ENCODE data around the gene ADCY9. TPM values are rescaled to one million over a fixed set of nuclear protein-coding genes. Genes with fewer than 3 reads are reported as not detected.

The ADCY9 gene
- total RNA-seq, 1 experiment from 2014 or later, result 10.5 TPM

DNA sequence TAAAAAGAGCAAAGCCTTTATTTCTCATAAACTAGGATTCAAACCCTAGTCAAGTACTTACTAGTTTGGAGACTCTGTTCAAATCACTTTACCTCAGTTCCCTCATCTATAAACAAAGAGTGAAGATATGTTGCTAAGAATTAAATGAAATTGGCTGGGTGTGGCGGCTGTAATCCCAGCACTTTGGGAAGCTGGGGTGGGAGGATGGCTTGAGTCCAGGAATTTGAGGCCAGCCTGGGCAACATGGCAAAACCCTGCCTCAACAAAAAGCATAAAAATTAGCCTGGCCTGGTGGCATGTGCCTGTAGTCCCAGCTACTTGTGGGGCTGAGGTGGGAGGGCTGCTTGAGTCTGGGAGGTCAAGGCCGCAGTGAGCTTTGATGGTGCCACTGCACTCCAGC is 121.2 kb downstream of the ADCY9 start:
- CTCF ChIA-PET, result no interaction called here
- Histone ChIP-seq H3K27ac (no peak overlapping the region), H3K79me2 (ENCODE audit: low read depth) (no peaks in the 10 kb centered on the region), H3F3A (ENCODE audit: insufficient read depth, low read depth) (no peaks in the 10 kb centered on the region), H3K4me1 (replicated peaks; ENCODE audit: insufficient read depth) (no peaks in the 10 kb centered on the region), H3K4me2 (no peak overlapping the region), H3K9me3 (ENCODE audit: insufficient read depth, low read depth) (no peaks in the 10 kb centered on the region), H4K20me1 (ENCODE audit: insufficient read depth) (no peaks in the 10 kb centered on the region), H3K9me2 (ENCODE audit: insufficient read depth) (no peaks in the 10 kb centered on the region), H3K27me3 (ENCODE audit: insufficient read depth, low read depth) (no peaks in the 10 kb centered on the region), H3K36me3 (ENCODE audit: low read depth) (no peaks in the 10 kb centered on the region), H3K4me3 (no peak overlapping the region), H2AFZ (no peak overlapping the region)
- BruUV-seq (replicated peaks), result no TSS peak
- no peak for TF ChIP-seq EZH2 (IDR thresholded peaks at IDR 0.05; ENCODE audit: low read depth)
- TF ChIP-seq, protein P1, sequence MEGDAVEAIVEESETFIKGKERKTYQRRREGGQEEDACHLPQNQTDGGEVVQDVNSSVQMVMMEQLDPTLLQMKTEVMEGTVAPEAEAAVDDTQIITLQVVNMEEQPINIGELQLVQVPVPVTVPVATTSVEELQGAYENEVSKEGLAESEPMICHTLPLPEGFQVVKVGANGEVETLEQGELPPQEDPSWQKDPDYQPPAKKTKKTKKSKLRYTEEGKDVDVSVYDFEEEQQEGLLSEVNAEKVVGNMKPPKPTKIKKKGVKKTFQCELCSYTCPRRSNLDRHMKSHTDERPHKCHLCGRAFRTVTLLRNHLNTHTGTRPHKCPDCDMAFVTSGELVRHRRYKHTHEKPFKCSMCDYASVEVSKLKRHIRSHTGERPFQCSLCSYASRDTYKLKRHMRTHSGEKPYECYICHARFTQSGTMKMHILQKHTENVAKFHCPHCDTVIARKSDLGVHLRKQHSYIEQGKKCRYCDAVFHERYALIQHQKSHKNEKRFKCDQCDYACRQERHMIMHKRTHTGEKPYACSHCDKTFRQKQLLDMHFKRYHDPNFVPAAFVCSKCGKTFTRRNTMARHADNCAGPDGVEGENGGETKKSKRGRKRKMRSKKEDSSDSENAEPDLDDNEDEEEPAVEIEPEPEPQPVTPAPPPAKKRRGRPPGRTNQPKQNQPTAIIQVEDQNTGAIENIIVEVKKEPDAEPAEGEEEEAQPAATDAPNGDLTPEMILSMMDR (conservative IDR thresholded peaks at IDR 0.05), result no peak
- POLR2A ChIA-PET (ENCODE audit: unreplicated experiment), result no interaction called here
- DNase-seq, result no peak
- intact Hi-C loops (cut with micrococcal nuclease; ENCODE audit: unreplicated experiment), result no loop called here

DNA sequence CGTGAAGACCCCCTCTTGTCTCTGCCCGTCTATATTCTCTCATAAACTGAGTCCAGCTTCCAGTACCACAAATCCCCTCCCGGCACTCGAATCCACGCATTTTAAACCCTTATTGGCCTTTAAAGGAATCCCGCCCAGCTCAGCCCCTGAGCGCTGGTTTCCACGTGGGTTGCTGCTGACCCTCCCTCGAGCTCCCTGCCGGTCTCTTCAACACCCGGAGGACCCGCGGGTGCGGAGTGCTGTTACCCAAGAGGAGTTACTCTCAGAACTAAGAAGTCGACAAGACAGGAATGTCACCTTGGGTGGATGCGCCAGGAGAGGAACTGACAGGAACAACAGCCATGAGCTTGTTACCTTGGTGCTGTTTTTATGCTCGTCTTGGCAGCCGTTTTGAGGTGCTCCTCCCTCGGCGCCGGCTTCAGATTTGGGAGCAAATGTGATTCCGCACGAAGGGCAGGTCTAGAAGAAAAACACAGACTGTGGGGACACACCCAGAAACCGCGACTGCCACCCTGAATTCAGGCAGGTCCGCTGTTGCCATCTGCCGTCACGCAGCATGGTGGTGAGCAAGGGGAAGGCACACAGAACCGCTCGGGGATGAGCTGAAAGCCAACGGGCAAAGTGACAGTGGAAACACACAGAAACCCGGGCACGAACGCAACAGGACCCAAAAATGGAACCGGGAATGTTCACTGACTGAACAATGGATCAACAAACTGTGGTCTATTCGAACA is 123.0 kb downstream of the ADCY9 start:
- TF ChIP-seq, protein P1 (conservative IDR thresholded peaks at IDR 0.05), result no peak
- no peak for TF ChIP-seq EZH2 (IDR thresholded peaks at IDR 0.05; ENCODE audit: low read depth)
- no peaks in the 10 kb centered on the region for H3K27me3 ChIP-seq (ENCODE audit: insufficient read depth, low read depth)
- no peaks in the 10 kb centered on the region for H3F3A ChIP-seq (ENCODE audit: insufficient read depth, low read depth)
- no peaks in the 10 kb centered on the region for H3K9me2 ChIP-seq (ENCODE audit: insufficient read depth)
- H4K20me1 ChIP-seq (ENCODE audit: insufficient read depth), result no peaks in the 10 kb centered on the region
- intact Hi-C loops (cut with micrococcal nuclease; ENCODE audit: unreplicated experiment), result no loop called here
- H2AFZ ChIP-seq, result no peak overlapping the region
- H3K9me3 ChIP-seq (ENCODE audit: insufficient read depth, low read depth), result no peaks in the 10 kb centered on the region
- no peak overlapping the region for H3K27ac ChIP-seq
- H3K79me2 ChIP-seq (ENCODE audit: low read depth), result no peaks in the 10 kb centered on the region
- no peaks in the 10 kb centered on the region for H3K36me3 ChIP-seq (ENCODE audit: low read depth)
- DNase-seq, result no peak
- no TSS peak for BruUV-seq (replicated peaks)
- no peak overlapping the region for H3K4me3 ChIP-seq
- ChIA-PET CTCF (no interaction called here), POLR2A (ENCODE audit: unreplicated experiment) (no interaction called here)
- no peaks in the 10 kb centered on the region for H3K4me1 ChIP-seq (replicated peaks; ENCODE audit: insufficient read depth)
- H3K4me2 ChIP-seq, result no peak overlapping the region

DNA sequence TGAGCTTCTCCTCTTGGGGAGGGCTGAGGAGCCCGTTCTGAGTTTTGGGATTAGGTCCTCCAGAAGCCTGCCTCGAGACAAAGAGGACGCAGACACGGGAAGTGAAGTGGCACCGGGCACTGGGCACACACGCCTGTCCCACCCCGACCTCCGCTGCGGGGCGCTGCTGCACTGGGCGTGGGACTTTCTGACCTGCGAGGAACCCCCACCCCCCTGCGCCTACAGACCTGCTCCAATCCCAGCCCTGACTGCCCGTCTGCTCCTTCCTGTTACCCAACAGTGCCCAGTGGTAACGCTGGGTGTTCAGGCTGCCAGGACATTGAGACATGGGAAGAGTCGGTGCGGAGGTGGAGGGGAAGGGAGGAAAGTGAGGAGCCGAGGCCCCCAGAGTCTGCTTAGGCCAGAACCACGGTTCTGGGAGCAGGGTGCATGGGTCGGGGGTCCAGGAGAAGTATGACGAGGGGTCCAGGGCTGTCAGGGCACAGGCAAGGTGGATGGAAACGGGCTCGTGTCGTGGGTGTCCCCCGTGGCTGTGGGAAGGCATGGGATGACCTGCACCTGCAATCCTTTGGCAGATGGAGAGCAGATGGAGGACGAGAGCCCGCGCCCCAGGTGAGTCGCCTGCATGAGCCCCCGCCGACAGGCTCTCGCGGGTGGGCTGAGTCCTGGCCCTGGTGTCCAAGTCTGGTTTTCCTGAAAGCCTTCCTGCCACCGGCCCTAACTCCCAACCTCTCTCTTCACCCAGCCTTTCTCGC is 123.8 kb downstream of the ADCY9 start:
- CTCF ChIA-PET, result no interaction called here
- Histone ChIP-seq H3K9me3 (ENCODE audit: insufficient read depth, low read depth) (no peaks in the 10 kb centered on the region), H3K4me3 (no peak overlapping the region), H3F3A (ENCODE audit: insufficient read depth, low read depth) (no peaks in the 10 kb centered on the region), H3K4me1 (replicated peaks; ENCODE audit: insufficient read depth) (no peaks in the 10 kb centered on the region), H3K27ac (no peak overlapping the region), H3K27me3 (ENCODE audit: insufficient read depth, low read depth) (no peaks in the 10 kb centered on the region), H3K9me2 (ENCODE audit: insufficient read depth) (no peaks in the 10 kb centered on the region), H2AFZ (no peak overlapping the region), H3K79me2 (ENCODE audit: low read depth) (no peaks in the 10 kb centered on the region), H4K20me1 (ENCODE audit: insufficient read depth) (no peaks in the 10 kb centered on the region), H3K4me2 (no peak overlapping the region), H3K36me3 (ENCODE audit: low read depth) (no peaks in the 10 kb centered on the region)
- no TSS peak for BruUV-seq (replicated peaks)
- TF ChIP-seq, protein P1 (conservative IDR thresholded peaks at IDR 0.05), result no peak
- POLR2A ChIA-PET (ENCODE audit: unreplicated experiment), result no interaction called here
- intact Hi-C loops (cut with micrococcal nuclease; ENCODE audit: unreplicated experiment), result no loop called here
- no peak for DNase-seq

Data from PC-9 (cell line).